ENCODE data around the gene TTC21B.
"Not testable (repeated sequence)": the region's sequence is repeated elsewhere in the genome, so short reads cannot be mapped to it uniquely, and the experiment has no call there.

Gene TTC21B

DNA sequence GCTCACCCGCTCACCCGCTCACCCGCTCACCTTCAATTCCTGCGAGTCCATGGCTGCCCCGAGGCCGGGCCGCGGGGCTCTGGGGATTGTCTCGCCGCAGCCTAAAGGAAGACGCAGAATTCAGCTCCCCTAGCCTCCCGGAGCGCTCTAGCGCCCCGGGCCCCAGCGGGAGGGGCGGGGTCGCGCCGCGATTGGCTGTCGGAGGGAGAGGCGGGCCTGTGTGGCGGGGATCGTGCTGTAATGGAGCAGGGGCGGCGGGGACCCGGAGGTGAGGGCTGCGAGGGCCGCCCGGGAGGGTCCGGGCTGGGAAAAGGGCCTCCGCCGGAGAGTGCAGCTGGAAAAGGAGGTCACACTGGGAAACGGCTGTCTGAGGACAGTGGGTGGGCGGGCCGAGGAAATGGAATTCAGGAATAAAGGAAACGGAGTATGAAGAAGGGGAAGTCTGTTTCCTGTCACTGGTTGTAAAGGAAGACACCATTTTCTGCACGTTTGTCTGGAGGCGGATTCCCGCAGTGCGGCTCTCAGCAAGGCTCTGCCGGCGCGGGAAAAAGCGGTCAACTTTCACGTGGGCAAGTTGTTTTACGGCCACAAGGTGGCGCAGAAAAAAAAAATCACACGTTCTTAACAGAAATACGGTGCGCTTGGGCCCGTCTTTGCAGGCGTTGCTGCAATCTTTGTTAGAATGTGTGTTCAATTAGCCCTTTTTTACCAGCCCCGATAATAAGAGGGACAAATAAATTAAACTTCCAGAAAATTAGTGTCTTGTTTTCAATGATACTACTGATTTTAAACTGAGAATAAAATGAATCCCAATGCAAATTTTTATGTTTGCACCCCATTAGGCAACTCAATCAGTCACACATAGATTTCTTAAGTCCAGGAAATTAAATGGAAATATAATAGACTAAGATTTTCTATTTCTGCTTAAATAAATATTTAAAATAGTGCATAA lies at the start of gene TTC21B:
Gene TTC21B (minus strand): TSS at position 122 of the 952 bp plus-strand sequence. CDS start 71 bp downstream, at position 51.
- DNase-seq = peak; percentile 91

- DNase-seq = no peak
These were observed 46.8 kb upstream of the TTC21B start for GRCh38 chr2:166000401-166000800.

- no peak for DNase-seq
These were observed 37.3 kb upstream of the TTC21B start for GRCh38 chr2:165990846-165991245.

DNA sequence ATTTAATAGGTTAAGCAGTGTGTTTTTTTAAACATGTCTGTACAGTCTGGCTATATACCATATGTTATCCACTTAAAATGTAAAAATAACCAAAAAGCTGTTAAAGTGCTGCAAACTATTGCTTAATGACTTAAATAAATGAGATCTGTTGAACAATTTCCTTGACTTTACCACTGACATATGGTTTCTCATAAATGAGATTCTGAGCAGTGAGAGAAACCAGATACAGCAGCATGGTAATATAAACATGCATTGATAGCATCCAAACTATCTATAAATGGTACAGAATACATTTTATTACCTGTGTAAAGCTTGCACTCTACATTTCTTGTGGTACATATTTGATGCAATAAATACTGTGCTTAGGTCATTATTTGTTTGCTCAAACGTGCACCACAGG lies 36.3 kb upstream of the TTC21B start:
- no peak for DNase-seq

- DNase-seq = no peak
These were observed 31.5 kb upstream of the TTC21B start for GRCh38 chr2:165985120-165985519.

DNA sequence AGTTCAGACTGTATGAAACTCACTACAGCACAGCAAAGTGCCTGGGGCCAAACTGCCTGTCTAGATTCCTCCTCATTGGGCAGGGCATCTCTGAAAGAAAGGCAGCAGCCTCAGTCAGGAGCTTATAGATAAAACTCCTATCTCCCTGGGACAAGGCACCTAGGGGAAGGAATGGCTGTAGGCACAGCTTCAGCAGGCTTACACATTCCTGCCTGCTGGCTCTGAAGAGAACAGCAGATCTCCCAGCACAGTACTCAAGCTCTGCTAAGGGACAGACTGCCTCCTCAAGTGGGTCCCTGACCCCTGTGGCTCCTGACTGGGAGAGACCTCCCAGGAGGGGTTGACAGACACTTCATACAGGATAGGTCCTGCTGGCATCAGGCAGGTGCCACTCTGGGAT lies 18.6 kb upstream of the TTC21B start:
- not testable (repeated sequence) for DNase-seq

DNA sequence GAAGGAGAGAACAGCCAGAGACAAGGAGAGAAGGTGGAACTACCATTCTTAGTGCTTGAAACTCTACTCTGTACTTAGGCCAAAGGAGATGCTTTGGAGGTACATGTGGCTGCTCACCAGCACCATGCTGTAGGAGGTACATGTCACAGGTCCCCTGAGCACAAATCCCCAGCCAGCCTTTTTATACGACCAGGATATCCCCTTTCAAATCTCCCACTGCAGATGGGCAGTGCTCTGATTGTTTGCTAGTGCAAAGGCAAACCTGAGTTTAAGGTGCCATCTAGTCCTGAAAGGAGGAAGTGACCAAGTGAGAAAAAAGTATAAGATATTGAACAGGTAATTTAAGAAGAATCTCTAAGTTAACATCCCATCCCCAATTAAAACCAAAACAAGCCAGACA lies 17.1 kb upstream of the TTC21B start:
- no peak for DNase-seq

DNA sequence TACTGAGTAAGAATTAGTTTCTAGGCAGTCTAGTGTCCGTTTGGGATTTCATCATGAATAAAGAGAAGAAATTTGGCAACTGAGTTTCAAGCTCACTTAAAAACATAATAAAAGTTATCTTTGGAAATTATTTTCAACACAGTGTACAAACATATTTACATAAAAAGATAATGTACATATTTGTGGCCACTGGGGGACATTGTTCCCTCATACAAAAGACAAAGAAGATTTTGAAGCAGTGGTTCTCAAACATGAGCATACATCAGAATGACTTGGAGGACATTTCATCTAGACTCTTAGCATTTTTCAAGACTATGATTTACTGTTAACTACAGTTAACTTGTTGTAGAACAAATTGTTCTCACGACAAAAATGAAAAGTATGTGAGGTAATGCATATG lies 15.7 kb upstream of the TTC21B start:
- DNase-seq = no peak

DNA sequence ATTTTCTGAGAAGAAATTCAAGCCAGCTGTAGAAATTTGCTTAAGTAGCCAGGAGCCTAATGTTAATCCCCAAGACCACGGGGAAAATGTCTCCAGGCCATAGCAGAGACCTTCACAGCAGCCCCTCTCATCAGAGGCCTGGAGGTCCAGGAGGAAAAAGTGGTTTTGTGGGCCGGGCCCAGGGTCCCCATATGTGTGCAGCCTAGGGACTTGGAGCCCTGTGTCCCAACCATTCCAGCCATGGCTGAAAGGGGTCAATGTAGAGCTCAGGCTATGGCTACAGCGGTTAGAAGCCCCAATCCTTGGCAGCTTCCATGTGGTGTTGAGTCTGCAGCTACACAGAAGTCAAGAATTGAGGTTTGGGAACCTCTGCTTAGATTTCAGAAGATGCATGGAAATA lies 14.2 kb upstream of the TTC21B start:
- DNase-seq = no peak

DNA sequence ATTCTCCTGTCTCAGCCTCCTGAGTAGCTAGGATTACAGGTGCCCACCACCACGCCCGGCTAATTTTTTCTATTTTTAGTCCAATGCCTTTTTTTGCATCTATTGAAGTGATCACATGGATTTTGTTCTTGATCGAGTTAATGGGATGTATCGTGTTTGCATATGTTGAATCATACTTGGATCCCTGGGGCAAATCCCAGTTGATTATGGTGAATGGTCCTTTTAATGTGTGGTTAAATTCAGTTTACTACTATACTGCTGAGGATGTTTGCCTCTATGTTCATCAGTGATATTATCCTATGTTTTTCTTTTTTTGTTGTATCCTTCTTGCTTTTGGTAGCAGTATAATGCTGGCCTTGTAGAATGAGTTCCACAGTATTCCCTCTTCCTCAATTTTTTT lies 8.2 kb upstream of the TTC21B start:
- no peak for DNase-seq

DNA sequence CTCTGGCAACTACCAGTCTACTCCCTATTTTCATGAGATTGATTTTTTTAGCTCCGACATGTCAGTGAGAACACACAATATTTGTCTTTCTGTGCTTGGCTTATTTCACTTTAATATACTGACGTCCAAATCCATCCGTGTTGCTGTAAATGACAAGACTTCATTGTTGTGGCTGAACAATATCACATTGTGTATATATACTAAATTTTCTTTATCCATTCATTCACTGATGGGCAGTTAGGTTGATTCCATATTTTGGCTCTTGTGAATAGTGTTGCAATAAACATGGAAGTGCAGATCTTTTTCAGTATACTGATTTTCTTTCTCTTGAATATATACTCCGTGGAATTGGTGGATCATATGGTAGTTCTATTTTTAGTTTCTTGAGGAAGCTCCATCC lies 5.8 kb upstream of the TTC21B start:
- DNase-seq = no peak

DNA sequence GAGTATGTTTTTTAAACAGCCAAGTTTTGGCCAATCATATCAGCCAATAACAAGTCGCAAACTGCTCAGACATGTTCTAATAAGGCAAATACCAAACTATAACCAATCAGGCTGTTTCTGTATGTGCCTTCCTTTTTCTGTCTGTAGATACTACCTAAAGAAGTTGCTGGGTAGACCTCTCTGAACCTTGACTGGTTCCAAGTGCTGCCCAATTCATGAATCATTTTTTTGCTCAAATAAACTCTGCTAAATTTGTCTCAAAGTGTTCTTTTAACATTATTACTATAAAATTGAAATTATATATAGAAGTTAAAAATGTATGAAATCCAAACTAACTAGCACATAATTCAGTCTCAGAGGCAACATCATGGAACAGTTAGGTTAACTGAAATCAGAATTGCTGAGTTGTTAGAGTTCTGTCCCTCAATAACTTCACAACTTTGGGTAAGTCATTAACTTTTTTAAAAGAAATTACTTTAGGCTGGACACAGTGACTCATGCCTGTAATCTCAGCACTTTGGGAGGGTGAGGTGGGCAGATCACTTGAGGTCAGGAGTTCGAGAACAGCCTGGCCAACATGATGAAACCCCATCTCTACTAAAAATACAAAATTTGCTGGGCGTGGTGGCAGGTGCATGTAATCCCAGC lies 4.9 kb upstream of the TTC21B start:
- no peak for DNase-seq

DNA sequence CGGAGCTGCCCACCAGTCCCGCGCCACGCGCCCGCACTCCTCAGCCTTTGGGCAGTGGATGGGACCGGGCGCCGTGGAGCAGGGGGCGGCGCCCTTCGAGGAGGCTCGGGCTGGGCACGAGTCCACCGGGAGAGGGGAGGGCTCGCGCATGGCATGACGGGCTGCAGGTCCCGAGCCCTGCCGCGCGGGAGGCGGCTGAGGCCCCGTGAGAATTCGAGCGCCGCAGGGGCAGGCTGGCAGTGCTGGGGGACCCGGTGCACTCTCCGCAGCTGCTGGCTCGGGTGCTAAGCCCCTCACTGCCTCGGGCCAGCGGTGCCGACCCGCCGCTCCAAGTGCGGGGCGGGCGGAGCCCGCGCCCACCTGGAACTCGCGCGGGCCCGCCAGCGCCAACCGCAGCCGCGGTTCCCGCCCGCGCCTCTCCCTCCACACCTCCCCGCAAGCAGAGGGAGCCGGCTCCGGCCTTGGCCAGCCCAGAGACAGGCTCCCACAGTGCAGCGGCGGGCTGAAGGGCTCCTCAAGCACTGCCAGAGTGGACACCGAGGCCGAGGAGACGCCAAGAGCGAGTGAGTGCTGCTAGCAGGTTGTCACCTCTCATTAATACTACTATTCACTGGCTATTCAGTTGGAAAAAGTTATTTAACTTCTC lies 3.6 kb upstream of the TTC21B start:
- no peak for DNase-seq

GRCh38 chr2:165953306-165953654 lies 296 bp downstream of the TTC21B start:
- DNase-seq = no peak

GRCh38 chr2:165952741-165953211 lies 800 bp downstream of the TTC21B start:
- no peak for DNase-seq

DNA sequence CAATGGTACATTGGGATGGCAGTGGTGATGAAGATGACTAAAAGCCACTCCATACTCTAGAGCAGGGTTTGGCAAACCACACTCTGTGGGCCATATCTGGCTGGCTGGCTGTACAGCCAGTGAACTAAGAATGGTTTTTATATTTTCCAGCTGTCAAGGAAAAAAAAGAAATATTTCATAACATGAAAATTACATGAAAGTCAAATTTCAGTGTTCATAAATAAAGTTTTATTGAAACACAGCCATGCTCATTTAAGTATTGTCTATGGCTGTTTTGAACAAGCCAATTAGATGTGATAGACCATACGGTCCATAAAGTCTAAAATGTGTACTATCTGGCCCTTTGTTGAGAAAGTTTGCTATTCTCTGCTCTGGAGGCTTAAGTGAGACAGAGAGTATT lies 1.5 kb downstream of the TTC21B start:
- DNase-seq = no peak

- no peak for DNase-seq
These were observed 3.1 kb downstream of the TTC21B start for GRCh38 chr2:165950438-165950837.

- DNase-seq = no peak
These were observed 11.7 kb downstream of the TTC21B start for GRCh38 chr2:165941827-165942226.

DNA sequence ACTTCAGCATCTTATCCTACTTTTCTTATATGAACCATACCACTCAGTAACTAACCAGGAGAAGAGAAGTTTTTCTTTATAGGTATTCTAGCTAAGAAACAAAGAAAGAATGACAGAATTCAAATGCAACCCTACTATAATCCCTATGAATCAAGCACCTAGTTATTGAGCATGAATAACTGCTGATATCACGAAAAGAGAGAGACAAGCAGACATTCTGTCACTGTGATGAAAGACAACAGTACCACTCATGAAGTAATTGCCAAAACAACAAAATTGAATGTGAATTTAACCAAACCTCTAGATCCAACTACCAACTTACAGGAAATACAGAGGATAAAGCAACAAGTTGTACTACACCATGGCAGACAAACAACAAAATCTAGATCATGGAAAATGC lies 15.3 kb downstream of the TTC21B start:
- no peak for DNase-seq

GRCh38 chr2:165933211-165933910 lies 20.2 kb downstream of the TTC21B start:
- no peak for DNase-seq

GRCh38 chr2:165927774-165928173 lies 25.8 kb downstream of the TTC21B start:
- DNase-seq = no peak

GRCh38 chr2:165927353-165927752 lies 26.2 kb downstream of the TTC21B start:
- DNase-seq = no peak

- no peak for DNase-seq
These were observed 28.6 kb downstream of the TTC21B start for GRCh38 chr2:165924946-165925345.

All from activated gamma-delta T cell treated with Interleukin-2 at 50 U/mL for 16 hours (primary cell).